HCT116 (cell line): ENCODE results near the gene SYNDIG1. TPM values are rescaled to one million over a fixed set of nuclear protein-coding genes. Genes with fewer than 3 reads are reported as not detected.

Experiments used
- ATAC-seq: fragments of 200-7000 bp; cut with Tn5 transposase; 2 replicates; pipeline ENCODE4 v1.9.1; 2020; ENCODE audit warnings: mild to moderate bottlenecking, moderate library complexity
- BruUV-seq: library from RNA; stranded (reverse); fragments of 400-500 nt; replicated peaks from 2 replicates; lab custom pipeline; 2021; lab: Mats Ljungman, UMichigan
- CTCF ChIA-PET: fragments of 300-600 bp; sonication (Branson Sonifier 250); formaldehyde crosslinking; loops from one replicate; lab custom pipeline; 2021; ENCODE audit warnings: antibody characterized with exemption; lab: Charles Lee
- POLR2A ChIA-PET: fragments of 300-600, 350-600 bp; sonication (Branson Sonifier 250); formaldehyde crosslinking; loops from one replicate; lab custom pipeline; 2021; ENCODE audit warnings: antibody characterized with exemption; lab: Charles Lee
- RAD21 ChIA-PET, 2 experiments: fragments of 300-600 bp; sonication (Branson Sonifier 250); formaldehyde crosslinking; loops; one replicate each; lab custom pipeline; 2023; ENCODE audit warnings: low total read pairs in 2 of 2; ENCODE audit not compliant: uncharacterized antibody in 2 of 2, unreplicated experiment in 2 of 2, low non-redundant PET in 1 of 2; lab: Charles Lee
- DNase-seq: peaks from one replicate; pipeline ENCODE4 v3.0.0-alpha.2; 2010; ENCODE audit warnings: low read depth, low spot score
- H2AFZ ChIP-seq: fragments of 200-600 bp; shearing (Covaris generic), sonication (generic); 2 replicates; pipeline ENCODE4 v1.6.1; 2017; ENCODE audit warnings: low read depth, mixed run types, mixed read lengths, antibody characterized with exemption, low read length; ENCODE audit not compliant: poor library complexity, severe bottlenecking
- H3K27ac ChIP-seq: 2 replicates; pipeline ENCODE4 v1.5.1; 2012; ENCODE audit warnings: low read depth, low read length
- H3K27me3 ChIP-seq: fragments of 200-600 bp; sonication (generic); 2 replicates; pipeline ENCODE4 v1.6.1; 2016; ENCODE audit warnings: mixed run types, low read length, mixed read lengths; ENCODE audit not compliant: insufficient read depth
- H3K36me3 ChIP-seq, 2 experiments: fragments of 200-500 bp in 1 of 2; fragments of 200-600 bp in 1 of 2; sonication (Bioruptor generic) in 1 of 2; sonication (generic) in 1 of 2; 2 replicates each; pipeline versions ENCODE4 v1.5.1 to v1.6.1; 2014 to 2016; ENCODE audit warnings: low read length in 2 of 2, inconsistent platforms in 1 of 2, mixed read lengths in 1 of 2, mixed run types in 1 of 2; ENCODE audit not compliant: insufficient read depth in 2 of 2, control insufficient read depth in 1 of 2
- H3K4me1 ChIP-seq, 2 experiments: fragments of 200-600 bp in 1 of 2; sonication (generic) in 1 of 2; 2 replicates each; pipeline versions ENCODE4 v1.5.1 to v1.6.1; 2012 to 2017; ENCODE audit warnings: low read length in 2 of 2, inconsistent platforms in 1 of 2, mild to moderate bottlenecking in 1 of 2, mixed read lengths in 1 of 2, mixed run types in 1 of 2, moderate library complexity in 1 of 2; ENCODE audit not compliant: insufficient read depth in 2 of 2, control insufficient read depth in 1 of 2
- H3K4me2 ChIP-seq: fragments of 200-600 bp; sonication (generic); 2 replicates; pipeline ENCODE4 v1.6.1; 2017; ENCODE audit warnings: mixed run types, low read length, mixed read lengths
- H3K4me3 ChIP-seq, 2 experiments: fragments of 200-600 bp in 1 of 2; sonication (generic) in 1 of 2; replicated peaks in 1 of 2; 2 replicates each; pipeline ENCODE4 v1.5.1; 2011 to 2016; ENCODE audit warnings: low read length in 2 of 2, control low read depth in 1 of 2, low read depth in 1 of 2, mild to moderate bottlenecking in 1 of 2, mixed read lengths in 1 of 2, mixed run types in 1 of 2
- H3K79me2 ChIP-seq: fragments of 200-600 bp; sonication (generic); 2 replicates; pipeline ENCODE4 v1.6.1; 2017; ENCODE audit warnings: mild to moderate bottlenecking, mixed run types, low read length, moderate library complexity, mixed read lengths; ENCODE audit not compliant: insufficient read depth
- H3K9ac ChIP-seq: fragments of 200-600 bp; sonication (generic); 2 replicates; pipeline ENCODE4 v1.6.1; 2016; ENCODE audit warnings: low read length, mixed read lengths
- H3K9me2 ChIP-seq: fragments of 200-600 bp; sonication (generic), shearing (Covaris generic); 2 replicates; pipeline ENCODE4 v1.6.1; 2017; ENCODE audit warnings: mixed run types, mild to moderate bottlenecking, moderate library complexity; ENCODE audit not compliant: insufficient read depth
- H3K9me3 ChIP-seq, 2 experiments: fragments of 200-500 bp in 1 of 2; fragments of 200-600 bp in 1 of 2; sonication (Bioruptor generic) in 1 of 2; sonication (generic) in 1 of 2; 2 replicates each; pipeline ENCODE4 v1.6.1; 2014 to 2017; ENCODE audit warnings: low read length in 2 of 2, mixed read lengths in 2 of 2, inconsistent platforms in 1 of 2, low read depth in 1 of 2, mild to moderate bottlenecking in 1 of 2, mixed run types in 1 of 2, moderate library complexity in 1 of 2; ENCODE audit not compliant: control insufficient read depth in 1 of 2, insufficient read depth in 1 of 2
- H4K20me1 ChIP-seq: fragments of 200-600 bp; sonication (generic), shearing (Covaris generic); 2 replicates; pipeline ENCODE4 v1.6.1; 2017; ENCODE audit warnings: mixed run types, mild to moderate bottlenecking, moderate library complexity; ENCODE audit not compliant: insufficient read depth
- CBX3 ChIP-seq: IDR thresholded peaks from 2 replicates; pipeline ENCODE4 v1.6.1; 2012; ENCODE audit warnings: low read depth
- CEBPB ChIP-seq: IDR thresholded peaks from 2 replicates; pipeline ENCODE4 v1.6.1; 2012; ENCODE audit warnings: low read depth
- EGR1 ChIP-seq: IDR thresholded peaks from 2 replicates; pipeline ENCODE4 v1.6.1; 2012; ENCODE audit warnings: low read depth
- EZH2 ChIP-seq: fragments of 200-600 bp; sonication (generic); IDR thresholded peaks from 2 replicates; pipeline ENCODE4 v1.6.1; 2017; ENCODE audit warnings: antibody characterized with exemption, mixed run types
- EZH2phosphoT487 ChIP-seq: fragments of 200-600 bp; IDR thresholded peaks from 2 replicates; pipeline ENCODE4 v1.6.1; 2018; ENCODE audit warnings: antibody characterized with exemption, borderline replicate concordance
- JUND ChIP-seq: IDR thresholded peaks from 2 replicates; pipeline ENCODE4 v1.6.1; 2012
- POLR2A ChIP-seq: IDR thresholded peaks from 2 replicates; pipeline ENCODE4 v1.7.0; 2011; ENCODE audit warnings: borderline replicate concordance; ENCODE audit not compliant: insufficient read depth, insufficient read length; ENCODE audit errors: extremely low read depth
- RAD21 ChIP-seq: IDR thresholded peaks from 2 replicates; pipeline ENCODE4 v1.6.1; 2012; ENCODE audit warnings: low read depth, mild to moderate bottlenecking
- SIN3A ChIP-seq: IDR thresholded peaks from 2 replicates; pipeline ENCODE4 v1.6.1; 2012; ENCODE audit warnings: low read depth
- SP1 ChIP-seq: IDR thresholded peaks from 2 replicates; pipeline ENCODE4 v1.6.1; 2012; ENCODE audit warnings: low read depth
- TCF7L2 ChIP-seq: IDR thresholded peaks from 2 replicates; pipeline ENCODE4 v1.7.0; 2011; ENCODE audit warnings: borderline replicate concordance, inconsistent platforms; ENCODE audit not compliant: insufficient read depth, insufficient read length; ENCODE audit errors: extremely low read depth
- YY1 ChIP-seq: IDR thresholded peaks from 2 replicates; pipeline ENCODE4 v1.6.1; 2011; ENCODE audit warnings: low read length, low read depth, moderate library complexity, mild to moderate bottlenecking; ENCODE audit not compliant: insufficient replicate concordance; ENCODE audit errors: extremely low read depth
- ZFX ChIP-seq: fragments of 450-650 bp; IDR thresholded peaks from 2 replicates; pipeline ENCODE4 v1.6.1; 2017
- intact Hi-C: fragments of 100-400 bp; cut with micrococcal nuclease; formaldehyde crosslinking; loops from 2 replicates; pipeline ENCODE4 v1.10.0; 2022
- total RNA-seq: library from RNA; stranded (reverse); gene quantifications from one replicate; pipeline ENCODE4 v1.2.1, GENCODE V29; 2021; ENCODE audit not compliant: unreplicated experiment
- TF ChIP-seq, protein P1 (sequence below): IDR thresholded peaks from 2 replicates; pipeline ENCODE4 v1.6.1; 2012; ENCODE audit warnings: low read depth
- TF ChIP-seq, protein P2 (sequence below): IDR thresholded peaks from 2 replicates; pipeline ENCODE4 v1.6.1; 2012
- TF ChIP-seq, protein P3 (sequence below): IDR thresholded peaks from 2 replicates; pipeline ENCODE4 v1.6.1; 2012

SYNDIG1 gene
- total RNA-seq, 1 experiment from 2014 or later = not detected

DNA sequence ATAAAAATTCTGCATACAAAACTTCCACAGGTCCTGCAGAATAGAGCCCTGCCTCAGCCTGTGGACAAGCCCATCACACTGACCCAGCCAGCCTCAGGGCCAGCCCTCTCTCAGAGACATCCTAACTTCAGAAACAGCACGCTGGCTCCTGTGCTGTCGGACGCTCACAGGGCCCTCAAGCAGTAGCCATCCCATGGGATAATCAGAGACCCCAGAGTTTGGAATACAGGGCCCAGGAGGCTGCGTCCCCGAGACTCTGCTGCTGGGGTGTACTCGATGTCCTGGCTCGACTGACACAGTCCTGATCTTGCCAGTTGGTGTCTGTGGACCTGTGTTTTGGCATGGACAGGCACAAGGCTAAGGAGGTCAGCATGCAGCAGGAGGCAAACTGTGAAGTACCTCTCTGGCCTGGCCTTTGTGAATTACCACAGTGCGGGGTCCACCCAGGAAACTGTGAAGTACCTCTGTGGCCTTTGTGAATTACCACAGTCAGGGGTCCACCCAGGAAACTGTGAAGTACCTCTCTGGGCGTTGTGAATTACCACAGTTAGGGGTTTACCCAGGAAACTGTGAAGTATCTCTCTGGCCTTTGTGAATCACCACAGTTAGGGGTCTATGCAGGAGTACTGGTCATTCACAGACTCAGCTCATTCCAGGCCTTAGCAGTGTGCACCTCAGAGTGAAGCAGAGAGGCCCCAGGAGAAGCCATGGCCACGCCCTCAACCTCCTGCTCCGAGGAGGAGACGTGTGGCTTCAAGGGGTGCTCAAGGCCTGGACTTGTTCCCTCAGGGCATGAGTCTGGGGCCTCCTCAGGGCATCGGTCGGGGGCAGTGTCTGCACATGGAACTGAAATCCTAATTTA is 212.4 kb downstream of the SYNDIG1 start:
- H4K20me1 ChIP-seq = no peaks in the 10 kb centered on the region
- H3K4me3 ChIP-seq = no peak overlapping the region
- no peaks in the 10 kb centered on the region for H3K36me3 ChIP-seq
- H2AFZ ChIP-seq = no peak overlapping the region
- no peak overlapping the region for H3K27ac ChIP-seq
- TF ChIP-seq, protein P1, sequence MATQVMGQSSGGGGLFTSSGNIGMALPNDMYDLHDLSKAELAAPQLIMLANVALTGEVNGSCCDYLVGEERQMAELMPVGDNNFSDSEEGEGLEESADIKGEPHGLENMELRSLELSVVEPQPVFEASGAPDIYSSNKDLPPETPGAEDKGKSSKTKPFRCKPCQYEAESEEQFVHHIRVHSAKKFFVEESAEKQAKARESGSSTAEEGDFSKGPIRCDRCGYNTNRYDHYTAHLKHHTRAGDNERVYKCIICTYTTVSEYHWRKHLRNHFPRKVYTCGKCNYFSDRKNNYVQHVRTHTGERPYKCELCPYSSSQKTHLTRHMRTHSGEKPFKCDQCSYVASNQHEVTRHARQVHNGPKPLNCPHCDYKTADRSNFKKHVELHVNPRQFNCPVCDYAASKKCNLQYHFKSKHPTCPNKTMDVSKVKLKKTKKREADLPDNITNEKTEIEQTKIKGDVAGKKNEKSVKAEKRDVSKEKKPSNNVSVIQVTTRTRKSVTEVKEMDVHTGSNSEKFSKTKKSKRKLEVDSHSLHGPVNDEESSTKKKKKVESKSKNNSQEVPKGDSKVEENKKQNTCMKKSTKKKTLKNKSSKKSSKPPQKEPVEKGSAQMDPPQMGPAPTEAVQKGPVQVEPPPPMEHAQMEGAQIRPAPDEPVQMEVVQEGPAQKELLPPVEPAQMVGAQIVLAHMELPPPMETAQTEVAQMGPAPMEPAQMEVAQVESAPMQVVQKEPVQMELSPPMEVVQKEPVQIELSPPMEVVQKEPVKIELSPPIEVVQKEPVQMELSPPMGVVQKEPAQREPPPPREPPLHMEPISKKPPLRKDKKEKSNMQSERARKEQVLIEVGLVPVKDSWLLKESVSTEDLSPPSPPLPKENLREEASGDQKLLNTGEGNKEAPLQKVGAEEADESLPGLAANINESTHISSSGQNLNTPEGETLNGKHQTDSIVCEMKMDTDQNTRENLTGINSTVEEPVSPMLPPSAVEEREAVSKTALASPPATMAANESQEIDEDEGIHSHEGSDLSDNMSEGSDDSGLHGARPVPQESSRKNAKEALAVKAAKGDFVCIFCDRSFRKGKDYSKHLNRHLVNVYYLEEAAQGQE = no peak
- TF ChIP-seq TCF7L2 (no peak), POLR2A (no peak), EGR1 (no peak), CEBPB (no peak), YY1 (no peak), EZH2phosphoT487 (no peak), JUND (no peak), RAD21 (no peak), ZFX (no peak), SP1 (no peak), SIN3A (no peak), CBX3 (no peak), EZH2 (no peak)
- TF ChIP-seq, protein P2, sequence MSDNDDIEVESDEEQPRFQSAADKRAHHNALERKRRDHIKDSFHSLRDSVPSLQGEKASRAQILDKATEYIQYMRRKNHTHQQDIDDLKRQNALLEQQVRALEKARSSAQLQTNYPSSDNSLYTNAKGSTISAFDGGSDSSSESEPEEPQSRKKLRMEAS = no peak
- TF ChIP-seq, protein P3, sequence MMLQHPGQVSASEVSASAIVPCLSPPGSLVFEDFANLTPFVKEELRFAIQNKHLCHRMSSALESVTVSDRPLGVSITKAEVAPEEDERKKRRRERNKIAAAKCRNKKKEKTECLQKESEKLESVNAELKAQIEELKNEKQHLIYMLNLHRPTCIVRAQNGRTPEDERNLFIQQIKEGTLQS = no peak
- BruUV-seq = no TSS peak
- no peaks in the 10 kb centered on the region for H3K79me2 ChIP-seq
- no peaks in the 10 kb centered on the region; the same call in 1 of the 2 replicates for H3K27me3 ChIP-seq
- ChIA-PET RAD21 (no interaction called here), POLR2A (no interaction called here), CTCF (no interaction called here)
- no peak for DNase-seq
- ATAC-seq = no peak
- no peaks in the 10 kb centered on the region for H3K9me3 ChIP-seq
- H3K9me2 ChIP-seq = no peaks in the 10 kb centered on the region
- no peak overlapping the region for H3K4me2 ChIP-seq
- intact Hi-C loops = no loop called here
- no peaks in the 10 kb centered on the region for H3K4me1 ChIP-seq
- H3K9ac ChIP-seq = no peak overlapping the region
